Body of pancreas (tissue), 4 donors: ENCODE measurements around the gene F10.

Experiments used
- POLR2A ChIP-seq, 3 donors: fragments of 450-650 bp; IDR thresholded peaks; one replicate each; pipeline ENCODE4 v1.6.1; 2016; ENCODE audit warnings: antibody characterized with exemption in 3 of 3, mild to moderate bottlenecking in 2 of 3
- TF ChIP-seq, protein P1 (sequence below), 7 experiments: fragments of 450-650 bp in 4 of 7; fragments of 200-600 bp in 3 of 7; sonication (generic) in 3 of 7; IDR thresholded peaks; one replicate each; pipeline ENCODE4 v1.5.1; 2016 to 2019; ENCODE audit warnings: antibody characterized with exemption in 7 of 7

DNA sequence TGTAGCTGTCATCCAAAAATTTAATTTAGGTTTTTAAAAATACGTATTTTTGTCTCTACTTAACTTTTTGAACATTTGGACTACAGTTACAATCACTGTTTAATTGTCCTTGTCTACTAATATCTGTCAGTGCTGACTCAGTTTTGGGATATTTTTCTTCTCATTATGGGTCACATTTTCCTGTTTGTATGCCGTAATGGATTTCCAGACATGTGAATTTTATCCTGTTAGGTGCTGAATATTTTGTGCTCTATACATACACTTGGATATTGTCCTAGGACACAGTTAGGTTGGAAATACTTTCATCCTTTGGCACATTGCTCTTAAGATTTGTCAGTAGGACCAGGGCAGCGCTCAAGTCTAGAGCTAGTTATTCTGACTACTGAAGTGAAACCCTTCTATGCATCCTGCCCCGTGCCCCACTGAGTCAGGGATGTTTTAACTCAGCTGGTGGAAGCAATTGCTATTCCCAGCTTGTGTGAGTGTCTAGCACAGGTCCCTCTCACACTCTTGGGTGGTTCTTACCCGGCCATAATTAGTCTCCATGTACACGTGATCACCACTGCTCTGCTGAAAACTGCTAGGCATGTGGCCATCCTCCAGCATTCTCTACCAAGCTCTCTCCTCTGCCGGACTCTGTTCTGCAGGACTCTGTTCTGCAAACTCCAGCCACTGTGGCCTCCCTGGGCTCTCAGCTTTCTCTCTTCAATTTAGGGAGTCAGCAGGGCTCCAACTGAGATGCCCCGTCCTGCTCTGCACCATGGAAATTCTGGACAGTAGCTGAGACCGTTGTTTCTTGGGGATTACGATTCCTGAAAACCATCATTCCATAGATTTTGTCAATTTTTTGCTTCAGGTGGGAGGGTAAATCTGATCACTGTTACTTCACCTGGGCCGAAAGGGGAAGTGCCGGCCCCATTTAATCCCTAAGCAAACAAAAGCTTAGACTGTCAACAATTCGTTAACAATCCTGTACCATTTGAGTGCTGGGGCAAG, 47.0 kb downstream of the F10 start:
- TF ChIP-seq, protein P1, sequence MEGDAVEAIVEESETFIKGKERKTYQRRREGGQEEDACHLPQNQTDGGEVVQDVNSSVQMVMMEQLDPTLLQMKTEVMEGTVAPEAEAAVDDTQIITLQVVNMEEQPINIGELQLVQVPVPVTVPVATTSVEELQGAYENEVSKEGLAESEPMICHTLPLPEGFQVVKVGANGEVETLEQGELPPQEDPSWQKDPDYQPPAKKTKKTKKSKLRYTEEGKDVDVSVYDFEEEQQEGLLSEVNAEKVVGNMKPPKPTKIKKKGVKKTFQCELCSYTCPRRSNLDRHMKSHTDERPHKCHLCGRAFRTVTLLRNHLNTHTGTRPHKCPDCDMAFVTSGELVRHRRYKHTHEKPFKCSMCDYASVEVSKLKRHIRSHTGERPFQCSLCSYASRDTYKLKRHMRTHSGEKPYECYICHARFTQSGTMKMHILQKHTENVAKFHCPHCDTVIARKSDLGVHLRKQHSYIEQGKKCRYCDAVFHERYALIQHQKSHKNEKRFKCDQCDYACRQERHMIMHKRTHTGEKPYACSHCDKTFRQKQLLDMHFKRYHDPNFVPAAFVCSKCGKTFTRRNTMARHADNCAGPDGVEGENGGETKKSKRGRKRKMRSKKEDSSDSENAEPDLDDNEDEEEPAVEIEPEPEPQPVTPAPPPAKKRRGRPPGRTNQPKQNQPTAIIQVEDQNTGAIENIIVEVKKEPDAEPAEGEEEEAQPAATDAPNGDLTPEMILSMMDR (IDR thresholded peaks at IDR 0.05): no peak
- no peak for TF ChIP-seq POLR2A (IDR thresholded peaks at IDR 0.05)
